Heart left ventricle (tissue), 16 donors: ENCODE measurements around the gene ACSF3. TPM values are rescaled to one million over a fixed set of nuclear protein-coding genes. Genes with fewer than 3 reads are reported as not detected.
A peak's percentile ranks its signal among the peaks of the same experiment; 100 is the strongest.

Experiments
- ATAC-seq, 4 donors: fragments of 200-7000 bp; cut with Tn5 transposase; one replicate each; pipeline ENCODE4 v1.9.1; 2020 to 2022; ENCODE audit warnings: moderate library complexity in 4 of 4, mild to moderate bottlenecking in 3 of 4, moderate number of reproducible peaks in 1 of 4
- DNase-seq, 5 donors: peaks; one replicate each; pipeline ENCODE4 v3.0.0-alpha.2; 2020
- H3K27ac ChIP-seq, 12 donors: fragments of 200-600 bp; sonication (generic) in 4 of 12; one replicate each; pipeline versions ENCODE4 v1.5.0 to v1.8.0; 2016 to 2022; ENCODE audit warnings: mild to moderate bottlenecking in 2 of 12
- H3K27me3 ChIP-seq, 9 donors: fragments of 200-600 bp; sonication (generic) in 2 of 9; one replicate each; pipeline versions ENCODE4 v1.5.1 to v1.8.0; 2016 to 2022; ENCODE audit warnings: mild to moderate bottlenecking in 3 of 9
- H3K36me3 ChIP-seq, 9 donors: fragments of 200-600 bp; sonication (generic) in 2 of 9; one replicate each; pipeline versions ENCODE4 v1.5.0 to v1.8.0; 2018 to 2022; ENCODE audit warnings: mild to moderate bottlenecking in 2 of 9
- H3K4me1 ChIP-seq, 12 donors: fragments of 200-600 bp; sonication (generic) in 4 of 12; one replicate each; pipeline versions ENCODE4 v1.5.0 to v1.8.0; 2016 to 2022; ENCODE audit warnings: mild to moderate bottlenecking in 3 of 12
- H3K4me3 ChIP-seq, 12 donors: fragments of 200-600 bp; sonication (generic) in 4 of 12; one replicate each; pipeline versions ENCODE4 v1.5.0 to v1.8.0; 2017 to 2022; ENCODE audit warnings: mild to moderate bottlenecking in 9 of 12, moderate library complexity in 4 of 12
- H3K9me3 ChIP-seq, 12 donors: fragments of 200-600 bp; sonication (generic) in 4 of 12; one replicate each; pipeline versions ENCODE4 v1.5.0 to v1.8.0; 2016 to 2022; ENCODE audit warnings: mild to moderate bottlenecking in 1 of 12
- POLR2A ChIP-seq, 2 donors: fragments of 450-650 bp; IDR thresholded peaks; one replicate each; pipeline ENCODE4 v1.6.1; 2017; ENCODE audit warnings: antibody characterized with exemption in 2 of 2, mild to moderate bottlenecking in 2 of 2, moderate library complexity in 2 of 2
- WGBS, 4 donors: extraction: QIAGEN DNeasy Blood & Tissue Kit in 2 of 4; methylation state at CpG; one replicate each; pipeline versions ENCODE4 v1.1.5 to v1.1.7; 2013 to 2018; 5-methylcytosine and 5-hydroxymethylcytosine counted together
- intact Hi-C, 10 donors: fragments of 100-400 bp; cut with DNase I; formaldehyde crosslinking; loops; one replicate each; pipeline versions ENCODE4 v1.11.1 to v1.14.2; 2022
- polyA plus RNA-seq, 2 donors: library from polyadenylated mRNA; stranded (reverse); fragments of 200-250 nt; gene quantifications; one replicate each; pipeline ENCODE4 v1.2.3, GENCODE V29; 2013
- total RNA-seq, 9 donors: library from RNA; depleted of rRNA in 2 of 9; stranded (reverse); fragments of >200 nt in 2 of 9; fragmentation: NEBNext Ultra II Directional in 3 of 9; extraction: Animal tissue kit (Norgen Biotek cat#: 25700) in 3 of 9; gene quantifications; one replicate each; pipeline versions ENCODE4 v1.1.0 to v1.2.4, GENCODE V29; 2016 to 2023
- TF ChIP-seq, protein P1 (sequence below), 12 donors: fragments of 200-600 bp; sonication (generic) in 4 of 12; IDR thresholded peaks; one replicate each; pipeline versions ENCODE4 v1.5.0 to v1.8.0; 2018 to 2022; ENCODE audit warnings: antibody characterized with exemption in 12 of 12, mild to moderate bottlenecking in 5 of 12
- donor health status: ischemic (EF 13 %, LVEDD 7.1; RV severe dilation, severe dysfunction).
- donor health status: healthy with polysubstance abuse.
- donor health status: DM: no; HTN: yes; CAD: no.
- donor health status: DM: no; HTN: no; CAD: no.
- donor health status: ischemic (EF 25% LVEDD 6.9; RV normal size, moderate dysfunction).
- donor health status: ischemic (EF 25% LVEDD 5.7; RV mildly dilated, moderate dysfunction).
- donor health status: healthy.
- donor health status: DM: yes; HTN: yes; CAD: no.
- donor health status: ischemic (EF 35%, LVEDD 5.7; RV mildly dilated, moderate dysfunction).
- donor health status: nonischemic (EF 11% LVEDD 7.7; RV severe dilation, severe dysfunction).
- donor health status: DM: yes; HTN: yes; CAD: no.
- donor health status: PGD.
- donor health status: ischemic (EF 29% LVEDD 5.4; RV normal size, mild dysfunction).
- donor health status: nonischemic (EF 23%, LVEDD 6.1; RV moderate dilation, normal function).

ACSF3 gene
- total and polyA plus RNA-seq, 11 donors: 10.3 to 26.3 (median 19.3) TPM

DNA sequence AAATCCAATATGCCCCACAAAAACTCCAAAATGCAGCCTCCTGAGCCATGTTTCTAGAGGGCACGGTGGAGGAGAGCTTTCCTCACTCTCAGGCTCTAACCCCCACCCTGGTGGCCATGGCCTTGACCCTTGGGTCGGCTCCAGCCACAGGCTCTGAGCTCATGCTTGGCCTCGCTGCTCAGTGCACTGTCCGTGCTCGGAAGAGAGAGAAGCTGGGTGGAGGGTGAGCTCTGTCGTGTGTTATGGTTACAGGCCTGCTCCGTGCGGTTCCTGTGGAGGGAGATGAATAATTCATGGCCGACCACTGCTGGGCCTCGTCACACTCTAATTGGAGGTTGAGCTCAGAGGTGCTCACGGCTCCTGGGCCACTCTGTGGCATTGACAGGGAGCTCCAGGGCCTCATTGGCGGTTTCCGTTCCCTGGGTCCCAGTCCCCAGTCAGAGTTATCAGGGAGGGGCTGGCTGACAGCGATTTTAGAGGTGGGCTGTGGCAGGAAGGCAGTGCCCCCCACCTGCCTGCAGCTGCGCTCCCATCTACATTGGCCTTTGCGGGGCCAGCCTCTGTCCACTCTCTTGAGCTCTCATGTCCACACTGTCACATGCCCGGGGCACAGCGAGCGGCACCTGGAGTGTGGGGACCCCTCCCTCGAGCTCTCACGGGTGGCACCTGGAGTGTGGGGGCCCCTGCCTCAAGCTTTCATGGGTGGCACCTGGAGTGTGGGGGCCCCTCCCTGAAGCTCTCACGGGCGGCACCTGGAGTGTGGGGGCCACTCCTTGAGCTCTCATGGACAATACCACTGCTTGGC is 24.9 kb downstream of the ACSF3 start:
- TF ChIP-seq, protein P1, sequence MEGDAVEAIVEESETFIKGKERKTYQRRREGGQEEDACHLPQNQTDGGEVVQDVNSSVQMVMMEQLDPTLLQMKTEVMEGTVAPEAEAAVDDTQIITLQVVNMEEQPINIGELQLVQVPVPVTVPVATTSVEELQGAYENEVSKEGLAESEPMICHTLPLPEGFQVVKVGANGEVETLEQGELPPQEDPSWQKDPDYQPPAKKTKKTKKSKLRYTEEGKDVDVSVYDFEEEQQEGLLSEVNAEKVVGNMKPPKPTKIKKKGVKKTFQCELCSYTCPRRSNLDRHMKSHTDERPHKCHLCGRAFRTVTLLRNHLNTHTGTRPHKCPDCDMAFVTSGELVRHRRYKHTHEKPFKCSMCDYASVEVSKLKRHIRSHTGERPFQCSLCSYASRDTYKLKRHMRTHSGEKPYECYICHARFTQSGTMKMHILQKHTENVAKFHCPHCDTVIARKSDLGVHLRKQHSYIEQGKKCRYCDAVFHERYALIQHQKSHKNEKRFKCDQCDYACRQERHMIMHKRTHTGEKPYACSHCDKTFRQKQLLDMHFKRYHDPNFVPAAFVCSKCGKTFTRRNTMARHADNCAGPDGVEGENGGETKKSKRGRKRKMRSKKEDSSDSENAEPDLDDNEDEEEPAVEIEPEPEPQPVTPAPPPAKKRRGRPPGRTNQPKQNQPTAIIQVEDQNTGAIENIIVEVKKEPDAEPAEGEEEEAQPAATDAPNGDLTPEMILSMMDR (IDR thresholded peaks at IDR 0.05): no peak
- TF ChIP-seq POLR2A (IDR thresholded peaks at IDR 0.05): no peak
- ATAC-seq: no peak
- DNase-seq: peak in 2 of 5 donors; percentile 33 to 49
- Histone ChIP-seq H3K4me1 (peaks cover 0 to 28% (median 0%) of the 10 kb centered on the region in 12 donors), H3K27ac (no peak overlapping the region), H3K36me3 (peaks cover 0 to 94% (median 55%) of the 10 kb centered on the region in 9 donors), H3K9me3 (no peaks in the 10 kb centered on the region), H3K4me3 (no peak overlapping the region), H3K27me3 (no peaks in the 10 kb centered on the region)
- WGBS, 4 donors: 81 to 88% (median 84%) methylated on average over 19 to 23 of the region's 23 CpGs
- intact Hi-C loops: no loop called here

DNA sequence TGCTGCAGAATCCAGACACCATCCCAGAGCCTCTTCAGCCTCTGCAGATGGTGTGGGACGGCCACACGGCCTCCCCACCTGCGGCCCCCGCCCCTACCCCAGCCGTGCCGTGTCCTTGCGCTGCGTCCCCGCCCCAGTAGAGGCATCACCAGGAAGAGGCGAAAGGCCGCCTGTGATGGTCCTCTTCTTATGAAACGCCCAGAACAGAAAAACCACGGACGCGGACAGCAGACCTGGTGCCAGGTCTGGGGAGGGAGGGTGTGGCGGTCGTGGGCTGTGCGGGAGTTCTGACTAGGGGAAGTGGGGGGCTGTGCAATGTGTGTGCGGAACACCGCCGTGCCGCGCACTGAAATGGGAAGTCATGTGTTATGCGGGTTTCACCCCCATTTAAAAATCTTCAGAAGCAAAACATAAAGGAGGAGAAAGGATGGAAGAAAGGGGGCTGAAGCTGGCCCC is 25.5 kb downstream of the ACSF3 start:
- peak in 2 of 5 donors; percentile 9 to 54 for DNase-seq
- H3K36me3 ChIP-seq: peaks cover 0 to 93% (median 54%) of the 10 kb centered on the region in 9 donors

DNA sequence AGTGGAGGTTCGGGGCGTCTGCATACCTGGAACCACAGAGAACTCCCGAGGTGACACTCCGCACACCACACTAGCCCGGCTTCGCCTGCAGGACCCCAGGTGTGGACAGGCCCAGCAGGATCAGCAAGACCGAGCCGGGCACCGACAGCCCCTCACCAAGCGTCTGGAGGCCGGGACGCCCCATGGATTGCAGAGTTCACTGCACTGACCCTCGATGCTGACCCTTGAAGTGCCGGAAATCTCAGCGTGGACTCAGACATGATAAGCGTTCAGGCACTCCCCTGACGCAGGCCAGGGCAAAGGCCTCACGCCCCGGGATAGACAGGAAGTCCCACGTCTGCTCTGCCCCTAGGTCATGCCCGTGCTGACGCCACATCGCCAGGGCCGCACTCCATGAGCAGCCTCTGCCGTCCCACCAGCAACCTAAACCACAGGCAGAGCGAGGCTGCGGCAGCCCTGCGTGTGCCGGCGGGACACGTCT is 26.0 kb downstream of the ACSF3 start:
- TF ChIP-seq, protein P1 (IDR thresholded peaks at IDR 0.05): no peak
- TF ChIP-seq POLR2A (IDR thresholded peaks at IDR 0.05): no peak
- Histone ChIP-seq H3K36me3 (peaks cover 0 to 88% (median 49%) of the 10 kb centered on the region in 9 donors), H3K4me1 (peaks cover 0 to 19% (median 0%) of the 10 kb centered on the region in 12 donors), H3K9me3 (no peaks in the 10 kb centered on the region), H3K27ac (no peak overlapping the region), H3K4me3 (no peak overlapping the region), H3K27me3 (no peaks in the 10 kb centered on the region)
- DNase-seq (peak in 2 of 5 donors; percentile 17 to 55), ATAC-seq (no peak)
- intact Hi-C loops: no loop called here
- 85 to 90% (median 87%) methylated on average over 20 to 31 of the region's 31 CpGs for WGBS, 4 donors

More for the DNA sequence above, 25.5 kb downstream of the ACSF3 start:
- intact Hi-C loops: no loop called here
- 86 to 95% (median 88%) methylated on average over 16 to 24 of the region's 24 CpGs for WGBS, 4 donors
- no peak for TF ChIP-seq POLR2A (IDR thresholded peaks at IDR 0.05)
- TF ChIP-seq, protein P1 (IDR thresholded peaks at IDR 0.05): no peak
- no peak for ATAC-seq
- Histone ChIP-seq H3K4me1 (peaks cover 0 to 24% (median 0%) of the 10 kb centered on the region in 12 donors), H3K27ac (no peak overlapping the region), H3K4me3 (no peak overlapping the region), H3K27me3 (no peaks in the 10 kb centered on the region), H3K9me3 (no peaks in the 10 kb centered on the region)

DNA sequence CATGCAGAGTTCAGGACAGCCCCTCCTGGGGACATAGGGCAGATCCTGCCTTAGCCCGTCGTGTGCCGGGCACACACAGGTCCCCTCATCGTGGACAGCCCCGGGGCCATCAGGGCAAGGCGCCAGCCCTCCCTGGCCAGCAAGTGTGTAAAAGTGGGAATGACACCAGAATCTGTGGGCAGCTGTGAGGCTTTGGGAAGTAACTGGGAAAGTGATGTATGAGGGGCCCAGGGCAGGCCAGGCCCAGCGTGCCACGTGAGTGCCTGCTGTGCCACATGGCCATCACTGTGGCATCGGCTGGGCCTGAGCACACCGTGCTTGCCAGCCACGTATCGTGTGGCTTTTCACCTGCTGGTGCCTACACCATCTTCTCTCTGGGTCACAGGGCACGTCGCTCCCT is 26.6 kb downstream of the ACSF3 start:
- Histone ChIP-seq H3K27ac (no peak overlapping the region), H3K9me3 (peaks cover 0 to 3% (median 0%) of the 10 kb centered on the region in 12 donors), H3K4me3 (no peak overlapping the region), H3K27me3 (no peaks in the 10 kb centered on the region), H3K4me1 (peaks cover 0 to 14% (median 0%) of the 10 kb centered on the region in 12 donors), H3K36me3 (peaks cover 0 to 82% (median 46%) of the 10 kb centered on the region in 9 donors)
- ATAC-seq (no peak), DNase-seq (peak in 3 of 5 donors; percentile 2 to 30 (median 20))
- TF ChIP-seq POLR2A (IDR thresholded peaks at IDR 0.05): no peak
- TF ChIP-seq, protein P1 (IDR thresholded peaks at IDR 0.05): no peak
- intact Hi-C loops: no loop called here
- WGBS, 4 donors: 92 to 97% (median 95%) methylated on average over 12 to 14 of the region's 14 CpGs
